ENCODE data around the gene PKD2.

The PKD2 gene

GRCh38 chr4:88007304-88008121 is at the start of gene PKD2:
Gene PKD2, plus strand, starts transcription at chr4:88007635. Its CDS starts 99 bp downstream, at chr4:88007734.
- peak; percentile 92 for DNase-seq (ENCODE audit: low spot score)

DNA sequence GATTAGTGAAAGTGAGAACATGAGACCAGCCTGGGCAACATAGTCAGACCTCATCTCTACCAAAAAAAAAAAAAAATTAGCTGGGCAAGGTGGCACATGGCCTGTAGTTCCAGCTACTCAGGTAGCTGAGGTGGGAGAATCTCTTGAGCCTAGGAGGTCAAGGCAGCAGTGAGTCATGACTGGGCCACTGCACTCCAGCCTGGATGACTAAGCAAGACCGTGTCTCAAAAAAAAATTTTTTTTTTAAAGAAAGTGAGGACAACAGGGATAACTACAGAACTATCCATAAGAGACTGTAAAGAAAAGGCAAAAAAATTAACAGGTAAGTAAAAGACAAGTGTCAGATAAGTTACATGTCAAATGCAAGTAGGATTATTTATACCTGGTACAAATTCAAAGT is 45.4 kb upstream of the PKD2 start:
- DNase-seq (ENCODE audit: low spot score): no peak

GRCh38 chr4:87962398-87963146 is 44.9 kb upstream of the PKD2 start:
- DNase-seq (ENCODE audit: low spot score): no peak

DNA sequence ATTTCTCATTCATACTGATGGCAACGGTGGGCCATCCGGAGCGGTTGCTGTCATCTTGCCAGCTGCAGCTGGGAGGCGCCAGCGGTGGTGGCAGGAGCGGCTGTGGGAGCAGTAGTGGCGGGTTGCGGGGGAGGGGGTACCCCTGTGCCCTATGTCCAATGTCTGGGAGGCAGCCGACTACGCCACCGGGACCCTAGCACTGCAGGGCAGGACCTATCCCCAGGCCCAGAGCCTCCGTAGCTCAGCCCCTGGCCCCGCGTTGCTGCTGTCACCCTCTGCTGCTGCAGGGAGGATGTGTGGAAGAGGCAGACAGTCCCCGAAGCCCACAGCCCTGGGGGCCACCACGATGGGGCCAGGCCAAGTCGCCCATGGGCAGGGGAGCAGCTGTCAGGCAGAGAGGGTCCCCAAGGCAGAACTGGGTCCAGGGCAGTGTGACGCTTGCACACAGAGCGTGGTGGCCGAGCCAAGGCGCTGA is 41.9 kb upstream of the PKD2 start:
- no peak for DNase-seq (ENCODE audit: low spot score)

GRCh38 chr4:87966095-87966496 is 41.3 kb upstream of the PKD2 start:
- no peak for DNase-seq (ENCODE audit: low spot score)

GRCh38 chr4:87967193-87967592 is 40.2 kb upstream of the PKD2 start:
- no peak for DNase-seq (ENCODE audit: low spot score)

DNA sequence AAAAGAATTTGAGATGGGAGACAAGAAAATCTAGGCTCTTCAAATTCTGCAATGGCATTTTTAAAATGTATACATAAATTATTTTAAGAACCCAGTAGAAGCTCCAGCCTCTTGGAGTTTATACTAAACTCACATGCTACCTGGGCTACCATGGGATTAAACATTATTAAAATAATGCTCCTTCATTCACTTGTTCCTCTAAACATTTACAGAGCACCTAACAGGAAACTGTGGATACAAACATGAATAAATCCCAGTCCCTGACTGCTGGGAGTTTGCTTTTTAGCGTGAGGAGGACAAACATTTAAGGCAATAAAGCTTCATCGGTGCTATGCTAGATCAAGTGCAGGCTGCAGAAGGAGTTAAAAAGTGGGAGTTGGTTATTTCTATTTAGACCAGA is 37.3 kb upstream of the PKD2 start:
- no peak for DNase-seq (ENCODE audit: low spot score)

GRCh38 chr4:87971866-87972265 is 35.6 kb upstream of the PKD2 start:
- DNase-seq (ENCODE audit: low spot score): no peak

DNA sequence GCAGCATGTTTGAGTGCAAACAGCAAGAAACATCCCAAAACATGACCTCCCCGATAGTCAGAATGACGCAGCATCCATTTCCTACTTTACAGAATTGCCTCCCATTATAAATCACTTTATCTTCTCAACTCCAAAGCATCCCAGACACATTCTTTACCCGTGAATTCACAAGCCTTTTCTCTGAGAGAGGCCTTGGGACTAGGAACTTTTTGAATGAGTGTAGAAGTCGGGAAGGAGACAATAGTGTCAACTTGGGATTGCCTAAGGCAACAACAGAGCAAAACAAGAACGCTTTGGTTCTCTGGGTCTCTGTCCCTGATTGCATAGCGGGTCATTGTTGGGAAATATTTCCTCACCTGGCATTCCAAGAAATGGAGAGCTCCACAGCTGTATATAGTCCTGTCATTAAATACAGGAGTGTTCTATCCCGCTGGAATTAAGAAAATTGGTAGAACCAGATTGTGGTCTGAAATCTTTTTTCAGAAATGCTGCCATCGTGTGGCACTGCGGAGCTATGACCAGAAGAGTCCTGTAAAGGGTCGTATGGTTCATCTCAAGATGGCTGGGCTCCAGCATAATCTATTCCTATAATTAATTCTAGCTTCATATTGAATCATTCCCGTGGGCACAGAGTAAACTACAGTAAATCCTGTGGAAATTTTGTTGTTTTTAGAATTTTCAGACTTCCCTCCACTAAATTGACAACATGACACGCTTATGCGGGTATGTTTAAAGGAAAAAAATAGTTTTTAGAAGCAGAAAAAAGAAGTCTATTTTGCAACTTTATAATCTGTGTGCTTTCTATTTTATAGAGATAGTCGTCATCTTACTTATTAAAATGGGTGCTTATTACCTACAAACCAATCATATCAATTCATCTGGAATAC is 33.9 kb upstream of the PKD2 start:
- DNase-seq (ENCODE audit: low spot score): no peak

- no peak for DNase-seq (ENCODE audit: low spot score)
These were observed 32.5 kb upstream of the PKD2 start for GRCh38 chr4:87974856-87975462.

DNA sequence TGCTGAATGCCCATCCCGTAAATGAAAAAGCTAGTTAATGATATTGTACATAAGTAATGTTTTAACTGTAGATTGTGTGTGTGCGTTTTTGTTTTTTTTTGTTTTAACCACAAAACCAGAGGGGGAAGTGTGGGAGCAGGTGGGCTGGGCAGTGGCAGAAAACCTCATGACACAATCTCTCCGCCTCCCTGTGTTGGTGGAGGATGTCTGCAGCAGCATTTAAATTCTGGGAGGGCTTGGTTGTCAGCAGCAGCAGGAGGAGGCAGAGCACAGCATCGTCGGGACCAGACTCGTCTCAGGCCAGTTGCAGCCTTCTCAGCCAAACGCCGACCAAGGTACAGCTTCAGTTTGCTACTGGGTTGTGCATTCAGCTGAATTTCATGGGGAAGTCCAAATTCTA is 32.0 kb upstream of the PKD2 start, which contains the start of gene SPP1:
Gene SPP1, plus strand, starts transcription at position 249 of the 400 bp plus-strand sequence. CDS start 1,182 bp downstream, outside the sequence.
- no peak for DNase-seq (ENCODE audit: low spot score)

- DNase-seq (ENCODE audit: low spot score): no peak
These were observed 29.7 kb upstream of the PKD2 start for GRCh38 chr4:87977521-87978278.

DNA sequence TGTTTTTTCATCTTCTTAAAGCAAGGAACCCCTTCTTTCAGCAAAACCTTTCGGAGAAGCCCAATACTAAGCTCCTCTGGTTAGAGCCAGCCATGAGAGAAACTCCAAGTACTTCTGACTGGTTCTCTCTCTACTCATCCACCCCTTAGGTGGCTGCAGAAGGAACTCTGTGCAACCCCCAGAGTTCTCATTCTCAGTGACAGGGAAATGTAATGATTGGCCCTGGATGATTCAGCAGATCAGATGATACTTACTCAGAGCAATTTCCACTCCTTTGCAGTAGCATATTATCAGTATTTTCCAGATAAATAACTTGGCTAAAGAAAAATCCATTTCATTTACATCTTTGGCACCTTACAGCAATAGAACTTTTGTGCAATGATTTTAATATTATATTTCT is 28.8 kb upstream of the PKD2 start:
- no peak for DNase-seq (ENCODE audit: low spot score)

DNA sequence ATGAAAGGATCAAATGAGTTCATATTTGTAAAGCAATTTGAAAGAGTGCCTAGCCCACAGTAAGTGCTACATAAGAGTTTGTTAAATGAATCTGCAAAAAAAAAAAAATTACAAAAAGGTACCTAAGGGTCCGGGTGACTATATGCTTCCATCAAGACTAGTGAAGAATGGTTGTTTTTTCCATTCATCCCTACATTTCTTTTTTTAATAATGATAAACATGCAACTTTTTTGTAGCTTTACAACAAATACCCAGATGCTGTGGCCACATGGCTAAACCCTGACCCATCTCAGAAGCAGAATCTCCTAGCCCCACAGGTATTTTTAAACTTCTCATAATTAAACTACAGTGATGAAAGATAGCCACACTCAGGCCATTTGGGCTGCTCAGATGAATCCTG is 27.6 kb upstream of the PKD2 start:
- no peak for DNase-seq (ENCODE audit: low spot score)

DNA sequence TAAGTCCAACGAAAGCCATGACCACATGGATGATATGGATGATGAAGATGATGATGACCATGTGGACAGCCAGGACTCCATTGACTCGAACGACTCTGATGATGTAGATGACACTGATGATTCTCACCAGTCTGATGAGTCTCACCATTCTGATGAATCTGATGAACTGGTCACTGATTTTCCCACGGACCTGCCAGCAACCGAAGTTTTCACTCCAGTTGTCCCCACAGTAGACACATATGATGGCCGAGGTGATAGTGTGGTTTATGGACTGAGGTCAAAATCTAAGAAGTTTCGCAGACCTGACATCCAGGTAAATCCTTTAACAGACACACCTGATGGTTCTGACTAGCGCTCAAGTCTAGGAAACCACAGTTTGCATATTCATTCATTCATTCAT is 25.9 kb upstream of the PKD2 start:
- DNase-seq (ENCODE audit: low spot score): no peak

GRCh38 chr4:87982036-87982435 is 25.4 kb upstream of the PKD2 start:
- DNase-seq (ENCODE audit: low spot score): no peak

GRCh38 chr4:87982446-87983010 is 24.9 kb upstream of the PKD2 start:
- no peak for DNase-seq (ENCODE audit: low spot score)

GRCh38 chr4:87983996-87984395 is 23.4 kb upstream of the PKD2 start:
- DNase-seq (ENCODE audit: low spot score): no peak

DNA sequence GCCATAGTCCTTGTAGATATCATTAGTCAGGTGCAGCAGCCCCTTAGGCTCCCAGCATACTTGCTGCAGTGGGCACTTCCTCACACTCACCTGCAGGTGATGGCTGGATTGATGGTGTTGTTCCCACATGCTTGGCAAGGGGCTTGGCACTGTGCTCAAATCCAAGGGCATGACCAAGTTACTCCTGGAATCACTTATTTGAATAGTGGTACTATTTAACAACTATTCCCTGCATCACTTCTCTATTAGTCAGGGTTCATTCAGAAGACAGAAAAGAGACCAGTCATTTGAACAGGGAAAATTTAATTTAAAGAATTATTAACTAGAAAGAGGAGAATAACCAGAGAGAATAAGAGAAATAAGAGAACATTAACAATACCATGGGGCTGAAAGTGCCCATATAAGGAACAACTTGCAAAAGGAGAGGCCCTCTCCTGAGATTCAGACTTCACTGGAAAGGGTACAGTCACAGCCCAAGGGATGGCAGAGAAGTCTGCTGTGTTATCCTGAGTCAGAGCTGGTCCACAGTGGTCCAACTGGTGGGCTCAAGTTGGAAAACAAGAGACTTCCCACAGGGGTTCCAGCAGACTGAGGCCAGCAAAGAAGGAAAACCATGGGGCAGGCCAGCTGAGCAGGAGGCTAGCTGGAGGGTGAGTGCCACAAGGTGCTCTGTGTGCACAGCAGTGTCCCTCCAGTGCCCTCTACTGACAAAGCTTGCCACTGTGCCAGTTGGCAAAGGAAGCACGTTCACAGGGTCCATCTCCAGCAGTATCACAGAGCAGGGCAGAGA is 22.1 kb upstream of the PKD2 start:
- no peak for DNase-seq (ENCODE audit: low spot score)

DNA sequence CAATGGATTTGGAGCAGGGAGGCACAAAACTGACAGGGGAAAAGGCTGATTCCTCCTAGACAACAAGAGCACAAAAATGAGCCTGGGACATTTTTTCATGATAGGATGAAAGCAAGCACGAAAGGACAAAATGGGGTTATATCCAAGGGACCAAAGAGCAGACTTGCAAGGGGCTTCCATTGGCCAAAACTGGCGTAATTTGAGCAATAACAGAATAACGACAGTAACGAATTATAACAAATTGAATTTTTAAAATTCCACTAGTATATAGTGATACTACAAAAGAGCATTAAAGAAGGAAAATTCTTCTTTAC is 21.6 kb upstream of the PKD2 start:
- no peak for DNase-seq (ENCODE audit: low spot score)

Data from left forelimb (tissue), 1 donor.